Nephron progenitor cell (in vitro differentiated cells): ENCODE results near the gene CACNG4.

Experiments used
- DNase-seq: peaks from one replicate; pipeline ENCODE4 v3.0.0; 2021
- H3K27ac Mint-ChIP-seq: 2 replicates; pipeline ENCODE4 v1.8.0; 2021; ENCODE audit warnings: mild to moderate bottlenecking, moderate library complexity, mixed read lengths
- H3K27me3 Mint-ChIP-seq: 2 replicates; pipeline ENCODE4 v1.8.0; 2021; ENCODE audit warnings: mild to moderate bottlenecking, low read depth, mixed read lengths; ENCODE audit not compliant: poor library complexity
- H3K36me3 Mint-ChIP-seq: 2 replicates; pipeline ENCODE4 v1.8.0; 2021; ENCODE audit warnings: low read depth, mixed read lengths
- H3K4me1 Mint-ChIP-seq: 2 replicates; pipeline ENCODE4 v1.8.0; 2021; ENCODE audit warnings: mixed read lengths
- H3K4me3 Mint-ChIP-seq: 2 replicates; pipeline ENCODE4 v1.8.0; 2021; ENCODE audit warnings: mild to moderate bottlenecking, moderate library complexity, mixed read lengths
- H3K9me3 Mint-ChIP-seq: 2 replicates; pipeline ENCODE4 v1.8.0; 2021; ENCODE audit warnings: mild to moderate bottlenecking, moderate library complexity, mixed read lengths
- TF ChIP-seq, protein P1 (sequence below): fragments of 200-600 bp; sonication (generic); IDR thresholded peaks from 2 replicates; pipeline ENCODE4 v1.5.0; 2021; ENCODE audit warnings: antibody characterized with exemption

Gene CACNG4

GRCh38 chr17:66995944-66996343 lies 31.4 kb downstream of the CACNG4 start:
- Mint-ChIP-seq H3K9me3 (peaks cover 7% of the 10 kb centered on the region), H3K4me3 (no peak overlapping the region), H3K27me3 (peaks cover 15% of the 10 kb centered on the region), H3K36me3 (peaks cover 4% of the 10 kb centered on the region), H3K4me1 (peaks cover 7% of the 10 kb centered on the region), H3K27ac (no peak overlapping the region)
- TF ChIP-seq, protein P1, sequence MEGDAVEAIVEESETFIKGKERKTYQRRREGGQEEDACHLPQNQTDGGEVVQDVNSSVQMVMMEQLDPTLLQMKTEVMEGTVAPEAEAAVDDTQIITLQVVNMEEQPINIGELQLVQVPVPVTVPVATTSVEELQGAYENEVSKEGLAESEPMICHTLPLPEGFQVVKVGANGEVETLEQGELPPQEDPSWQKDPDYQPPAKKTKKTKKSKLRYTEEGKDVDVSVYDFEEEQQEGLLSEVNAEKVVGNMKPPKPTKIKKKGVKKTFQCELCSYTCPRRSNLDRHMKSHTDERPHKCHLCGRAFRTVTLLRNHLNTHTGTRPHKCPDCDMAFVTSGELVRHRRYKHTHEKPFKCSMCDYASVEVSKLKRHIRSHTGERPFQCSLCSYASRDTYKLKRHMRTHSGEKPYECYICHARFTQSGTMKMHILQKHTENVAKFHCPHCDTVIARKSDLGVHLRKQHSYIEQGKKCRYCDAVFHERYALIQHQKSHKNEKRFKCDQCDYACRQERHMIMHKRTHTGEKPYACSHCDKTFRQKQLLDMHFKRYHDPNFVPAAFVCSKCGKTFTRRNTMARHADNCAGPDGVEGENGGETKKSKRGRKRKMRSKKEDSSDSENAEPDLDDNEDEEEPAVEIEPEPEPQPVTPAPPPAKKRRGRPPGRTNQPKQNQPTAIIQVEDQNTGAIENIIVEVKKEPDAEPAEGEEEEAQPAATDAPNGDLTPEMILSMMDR = no peak
- DNase-seq = no peak

- Mint-ChIP-seq H3K4me3 (no peak overlapping the region), H3K27ac (no peak overlapping the region), H3K9me3 (peaks cover 12% of the 10 kb centered on the region), H3K36me3 (peaks cover 4% of the 10 kb centered on the region), H3K27me3 (peaks cover 12% of the 10 kb centered on the region), H3K4me1 (no peaks in the 10 kb centered on the region)
- TF ChIP-seq, protein P1 = no peak
- DNase-seq = no peak
Observed at GRCh38 chr17:66996926-66997325, 32.4 kb downstream of the CACNG4 start.

- no peak for DNase-seq
- Mint-ChIP-seq H3K4me3 (no peak overlapping the region), H3K9me3 (peaks cover 12% of the 10 kb centered on the region), H3K4me1 (no peaks in the 10 kb centered on the region), H3K36me3 (peaks cover 4% of the 10 kb centered on the region), H3K27me3 (peaks cover 6% of the 10 kb centered on the region), H3K27ac (no peak overlapping the region)
- TF ChIP-seq, protein P1 = no peak
Observed at GRCh38 chr17:67003231-67003630, 38.7 kb downstream of the CACNG4 start.

DNA sequence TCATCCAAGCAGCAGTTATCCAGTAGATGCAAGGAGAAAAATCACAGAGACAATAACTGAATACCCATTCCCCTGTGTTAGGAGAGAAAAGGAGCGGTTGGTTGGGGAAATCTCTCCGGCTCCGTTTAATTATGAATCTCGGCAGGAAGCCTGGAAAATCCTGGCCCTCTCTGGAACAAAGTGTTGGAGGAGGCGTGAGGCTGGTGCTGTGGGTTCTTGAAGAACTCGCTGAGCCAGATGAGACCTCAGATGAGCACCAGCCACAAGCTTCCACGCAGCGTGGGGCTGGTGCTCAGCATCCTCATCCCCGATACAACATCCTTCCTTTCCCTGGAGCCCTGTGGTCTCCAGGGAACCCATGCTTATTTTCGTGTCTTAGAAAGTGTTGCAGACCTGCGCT lies 39.7 kb downstream of the CACNG4 start:
- Mint-ChIP-seq H3K4me1 (no peaks in the 10 kb centered on the region), H3K27ac (no peak overlapping the region), H3K9me3 (peaks cover 12% of the 10 kb centered on the region), H3K4me3 (no peak overlapping the region), H3K36me3 (peaks cover 2% of the 10 kb centered on the region), H3K27me3 (peaks cover 6% of the 10 kb centered on the region)
- TF ChIP-seq, protein P1 = no peak
- DNase-seq = no peak

DNA sequence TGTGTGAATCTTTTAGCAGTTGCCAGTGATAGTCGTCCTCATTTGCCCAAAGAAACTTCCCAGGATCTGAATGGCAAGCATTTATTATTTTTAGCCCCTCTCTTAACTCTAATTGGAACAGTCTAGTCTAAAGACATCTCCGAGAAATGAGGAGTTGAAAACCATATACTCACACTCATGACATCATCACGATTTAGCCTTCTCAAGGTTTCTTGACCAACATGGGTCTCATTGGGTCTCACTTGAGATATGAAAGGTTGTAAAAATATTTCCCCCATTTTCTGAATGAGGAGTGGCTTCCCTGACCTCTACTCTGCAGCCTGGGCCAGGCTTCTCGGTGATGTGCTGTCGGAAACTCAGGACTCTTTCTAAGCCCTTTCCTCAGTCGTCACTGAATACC lies 42.8 kb downstream of the CACNG4 start:
- Mint-ChIP-seq H3K27ac (no peak overlapping the region), H3K36me3 (no peaks in the 10 kb centered on the region), H3K27me3 (peaks cover 18% of the 10 kb centered on the region), H3K4me1 (no peaks in the 10 kb centered on the region), H3K4me3 (no peak overlapping the region), H3K9me3 (no peaks in the 10 kb centered on the region)
- TF ChIP-seq, protein P1 = no peak
- DNase-seq = no peak

DNA sequence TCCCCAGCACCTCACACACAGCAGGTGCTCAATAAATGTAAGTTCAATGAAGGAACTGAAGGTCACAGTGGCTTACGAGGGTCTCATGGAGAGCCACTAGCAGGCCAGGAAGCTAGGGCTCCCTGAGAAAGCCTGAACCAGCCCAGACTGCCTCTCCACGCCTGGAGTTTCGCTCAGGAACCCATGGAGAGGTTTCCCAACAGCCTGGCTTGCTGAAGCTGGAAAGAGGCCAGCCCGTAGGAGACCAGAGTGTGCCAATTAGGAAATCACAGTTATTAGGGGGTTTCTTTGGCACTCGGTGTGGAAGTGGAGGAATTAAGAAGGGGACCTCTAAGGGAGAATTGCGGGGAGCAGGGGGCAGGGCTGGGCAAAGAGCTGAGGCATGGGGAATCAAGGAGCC lies 43.6 kb downstream of the CACNG4 start:
- DNase-seq = no peak
- H3K36me3 Mint-ChIP-seq = no peaks in the 10 kb centered on the region
- H3K4me1 Mint-ChIP-seq = peaks cover 2% of the 10 kb centered on the region
- no peaks in the 10 kb centered on the region for H3K9me3 Mint-ChIP-seq
- H3K27ac Mint-ChIP-seq = no peak overlapping the region
- peaks cover 15% of the 10 kb centered on the region for H3K27me3 Mint-ChIP-seq
- H3K4me3 Mint-ChIP-seq = no peak overlapping the region
- TF ChIP-seq, protein P1 = no peak
